Thyroid gland (tissue), 4 donors: ENCODE results near the gene PRKCD. TPM values are rescaled to one million over a fixed set of nuclear protein-coding genes. Genes with fewer than 3 reads are reported as not detected.

Source experiments
- DNase-seq, 2 donors: peaks; one replicate each; pipeline ENCODE4 v3.0.0-alpha.2; 2019
- H3K27ac ChIP-seq, 3 donors: fragments of 200-600 bp; sonication (generic); 1 replicate in 2 of 3; 2 replicates in 1 of 3; pipeline ENCODE4 v1.5.1; 2016 to 2019; ENCODE audit warnings: mild to moderate bottlenecking in 1 of 3, moderate library complexity in 1 of 3
- H3K27me3 ChIP-seq: fragments of 200-600 bp; sonication (generic); one replicate; pipeline ENCODE4 v1.5.1; 2019
- H3K36me3 ChIP-seq, 2 donors: fragments of 200-600 bp; sonication (generic); one replicate each; pipeline ENCODE4 v1.5.1; 2016 to 2019
- H3K4me1 ChIP-seq, 2 donors: fragments of 200-600 bp; sonication (generic); one replicate each; pipeline ENCODE4 v1.5.1; 2017 to 2019
- H3K4me3 ChIP-seq, 3 donors: fragments of 200-600 bp; sonication (generic); replicated peaks in 1 of 3; 1 replicate in 2 of 3; 2 replicates in 1 of 3; pipeline ENCODE4 v1.5.1; 2016; ENCODE audit warnings: mild to moderate bottlenecking in 1 of 3
- H3K9me3 ChIP-seq: fragments of 200-600 bp; sonication (generic); one replicate; pipeline ENCODE4 v1.5.1; 2017
- CTCF ChIP-seq, 6 experiments: fragments of 200-600 bp in 3 of 6; fragments of 450-650 bp in 3 of 6; sonication (generic) in 3 of 6; IDR thresholded peaks; one replicate each; pipeline ENCODE4 v1.5.1; 2016 to 2019; ENCODE audit warnings: antibody characterized with exemption in 6 of 6, mild to moderate bottlenecking in 2 of 6, inconsistent platforms in 1 of 6, moderate library complexity in 1 of 6
- POLR2A ChIP-seq, 2 donors: fragments of 450-650 bp; IDR thresholded peaks; one replicate each; pipeline ENCODE4 v1.6.1; 2017; ENCODE audit warnings: antibody characterized with exemption in 2 of 2, mild to moderate bottlenecking in 2 of 2, moderate library complexity in 1 of 2
- WGBS, 2 donors: methylation state at CpG; one replicate each; pipeline ENCODE4 v1.1.5; 2017; 5-methylcytosine and 5-hydroxymethylcytosine counted together
- intact Hi-C: fragments of 100-400 bp; cut with DNase I; formaldehyde crosslinking; loops from one replicate; pipeline ENCODE4 v1.15.1; 2023
- total RNA-seq, 4 donors: library from RNA; depleted of rRNA; stranded (reverse); fragments of >200 nt; gene quantifications; one replicate each; pipeline ENCODE4 v1.2.3, GENCODE V29; 2016

PRKCD gene
- total RNA-seq, 4 donors from 2014 or later = 32.0 to 154 (median 71.4) TPM

- intact Hi-C loops = no loop called here
- H3K27me3 ChIP-seq = no peaks in the 10 kb centered on the region
- WGBS, 2 donors = 30 to 41% methylated on average over 10 to 11 of the region's 12 CpGs
- H3K27ac ChIP-seq = peak overlapping the region; percentile 44 to 90 (median 86)
- TF ChIP-seq CTCF (IDR thresholded peaks at IDR 0.05) = no peak
- no peak for TF ChIP-seq POLR2A (IDR thresholded peaks at IDR 0.05)
- peak overlapping the region in 1 of 3 donors; percentile 94 for H3K4me3 ChIP-seq
- peaks cover 44 to 68% of the 10 kb centered on the region in 2 donors for H3K4me1 ChIP-seq
- peak; percentile 50 to 62 for DNase-seq
- H3K36me3 ChIP-seq = no peaks in the 10 kb centered on the region
- H3K9me3 ChIP-seq = no peaks in the 10 kb centered on the region
These were observed 1.8 kb downstream of the PRKCD start for GRCh38 chr3:53162672-53163443.

- Histone ChIP-seq H3K9me3 (no peaks in the 10 kb centered on the region), H3K27ac (peak overlapping the region; percentile 44 to 90 (median 86)), H3K36me3 (no peaks in the 10 kb centered on the region), H3K4me3 (no peak overlapping the region), H3K27me3 (no peaks in the 10 kb centered on the region), H3K4me1 (peaks cover 49 to 68% of the 10 kb centered on the region in 2 donors)
- 69 to 70% methylated on average over 6 of the region's 6 CpGs for WGBS, 2 donors
- no peak for TF ChIP-seq CTCF (IDR thresholded peaks at IDR 0.05)
- no peak for TF ChIP-seq POLR2A (IDR thresholded peaks at IDR 0.05)
- DNase-seq = no peak
- intact Hi-C loops = no loop called here
These were observed 2.7 kb downstream of the PRKCD start for GRCh38 chr3:53163444-53164387.

- no peaks in the 10 kb centered on the region for H3K36me3 ChIP-seq
- DNase-seq = no peak
- no peaks in the 10 kb centered on the region for H3K27me3 ChIP-seq
- H3K4me3 ChIP-seq = no peak overlapping the region
- H3K9me3 ChIP-seq = no peaks in the 10 kb centered on the region
- 65 to 69% methylated on average over 5 to 9 of the region's 9 CpGs for WGBS, 2 donors
- TF ChIP-seq CTCF (IDR thresholded peaks at IDR 0.05) (no peak), POLR2A (IDR thresholded peaks at IDR 0.05) (no peak)
- peaks cover 49 to 68% of the 10 kb centered on the region in 2 donors for H3K4me1 ChIP-seq
- peak overlapping the region in 2 of 3 donors; percentile 36 to 44 for H3K27ac ChIP-seq
- intact Hi-C loops = loop anchor here (5.0 kb wide), 1 partner anchor 38 kb away; no protein-coding TSS in a partner anchor
These were observed 3.9 kb downstream of the PRKCD start for GRCh38 chr3:53164911-53165310.

- Histone ChIP-seq H3K4me1 (peaks cover 56 to 75% of the 10 kb centered on the region in 2 donors), H3K27ac (peak overlapping the region; percentile 74 to 98 (median 88)), H3K4me3 (no peak overlapping the region), H3K36me3 (no peaks in the 10 kb centered on the region), H3K27me3 (no peaks in the 10 kb centered on the region), H3K9me3 (no peaks in the 10 kb centered on the region)
- TF ChIP-seq POLR2A (IDR thresholded peaks at IDR 0.05) (no peak), CTCF (IDR thresholded peaks at IDR 0.05) (no peak)
- no peak for DNase-seq
- intact Hi-C loops = loop anchor here (5.0 kb wide), 1 partner anchor 39 kb away; no protein-coding TSS in a partner anchor
- 93 to 97% methylated on average over 4 of the region's 4 CpGs for WGBS, 2 donors
These were observed 5.2 kb downstream of the PRKCD start for GRCh38 chr3:53166206-53166605.
